HG02678 (cell line): ENCODE data around the gene MAPK10.
"Not testable (repeated sequence)": the region's sequence is repeated elsewhere in the genome, so short reads cannot be mapped to it uniquely, and the experiment has no call there.

Experiments used
- ATAC-seq: cut with Tn5 transposase; IDR thresholded peaks from one replicate; pipeline ENCODE4 v1.9.1; 2021; ENCODE audit warnings: mild to moderate bottlenecking, moderate library complexity; ENCODE audit not compliant: unreplicated experiment

MAPK10 gene

GRCh38 chr4:86344127-86344526 lies 15.7 kb downstream of the MAPK10 start:
- no peak for ATAC-seq

GRCh38 chr4:86338989-86339388 lies 20.9 kb downstream of the MAPK10 start:
- no peak for ATAC-seq

- ATAC-seq, result no peak
Measured at GRCh38 chr4:86338521-86338920, 21.3 kb downstream of the MAPK10 start.

- no peak for ATAC-seq
Measured at GRCh38 chr4:86334020-86334750, 25.7 kb downstream of the MAPK10 start.

- ATAC-seq, result no peak
Measured at GRCh38 chr4:86333236-86333635, 26.6 kb downstream of the MAPK10 start.

- ATAC-seq, result no peak
Measured at GRCh38 chr4:86330961-86331742, 28.7 kb downstream of the MAPK10 start.

- not testable (repeated sequence) for ATAC-seq
Measured at GRCh38 chr4:86330411-86330810, 29.4 kb downstream of the MAPK10 start.

GRCh38 chr4:86329431-86329830 lies 30.4 kb downstream of the MAPK10 start:
- ATAC-seq, result no peak

GRCh38 chr4:86326400-86326799 lies 33.5 kb downstream of the MAPK10 start:
- ATAC-seq, result no peak

- ATAC-seq, result no peak
Measured at GRCh38 chr4:86319390-86319789, 40.5 kb downstream of the MAPK10 start.

GRCh38 chr4:86315579-86315978 lies 44.3 kb downstream of the MAPK10 start:
- ATAC-seq, result no peak

GRCh38 chr4:86313656-86314055 lies 46.2 kb downstream of the MAPK10 start:
- no peak for ATAC-seq

GRCh38 chr4:86307432-86307831 lies 52.4 kb downstream of the MAPK10 start:
- ATAC-seq, result no peak

- ATAC-seq, result no peak
Measured at GRCh38 chr4:86306816-86307215, 53.0 kb downstream of the MAPK10 start.

- ATAC-seq, result no peak
Measured at GRCh38 chr4:86302830-86303229, 57.0 kb downstream of the MAPK10 start.

- ATAC-seq, result no peak
Measured at GRCh38 chr4:86302251-86302650, 57.6 kb downstream of the MAPK10 start.

GRCh38 chr4:86300516-86300915 lies 59.3 kb downstream of the MAPK10 start:
- ATAC-seq, result no peak

- no peak for ATAC-seq
Measured at GRCh38 chr4:86296865-86297264, 63.0 kb downstream of the MAPK10 start.

GRCh38 chr4:86294883-86295282 lies 65.0 kb downstream of the MAPK10 start:
- no peak for ATAC-seq

- no peak for ATAC-seq
Measured at GRCh38 chr4:86291180-86291579, 68.7 kb downstream of the MAPK10 start.

- no peak for ATAC-seq
Measured at GRCh38 chr4:86286726-86287125, 73.1 kb downstream of the MAPK10 start.

- no peak for ATAC-seq
Measured at GRCh38 chr4:86283371-86283770, 76.5 kb downstream of the MAPK10 start.
